HG02870 (cell line): Measurements from ENCODE around the gene TOR4A.
"Not testable (repeated sequence)": the region's sequence is repeated elsewhere in the genome, so short reads cannot be mapped to it uniquely, and the experiment has no call there.

ENCODE experiments used
- ATAC-seq: cut with Tn5 transposase; IDR thresholded peaks from one replicate; pipeline ENCODE4 v1.9.1; 2021; ENCODE audit warnings: mild to moderate bottlenecking, moderate library complexity; ENCODE audit not compliant: unreplicated experiment

Gene TOR4A

GRCh38 chr9:137237759-137238726 is 39.5 kb upstream of the TOR4A start:
- no peak for ATAC-seq

GRCh38 chr9:137239541-137240200 is 37.9 kb upstream of the TOR4A start:
- not testable (repeated sequence) for ATAC-seq

GRCh38 chr9:137240318-137240840 is 37.1 kb upstream of the TOR4A start:
- ATAC-seq, result peak; percentile 13

GRCh38 chr9:137240841-137241489 is 36.6 kb upstream of the TOR4A start, which contains the start of gene TUBB4B:
TSS of gene TUBB4B (plus strand) at chr9:137241287. CDS start at chr9:137241361, 74 bp downstream.
- peak; percentile 77 for ATAC-seq

- peak; percentile 7 for ATAC-seq
Observed at GRCh38 chr9:137241490-137242268, 35.8 kb upstream of the TOR4A start.

- no peak for ATAC-seq
Observed at GRCh38 chr9:137242269-137243203, 35.0 kb upstream of the TOR4A start.

GRCh38 chr9:137243266-137243625 is 34.3 kb upstream of the TOR4A start:
- ATAC-seq, result not testable (repeated sequence)

GRCh38 chr9:137243626-137244485 is 33.7 kb upstream of the TOR4A start:
- ATAC-seq, result no peak

- no peak for ATAC-seq
Observed at GRCh38 chr9:137244486-137245449, 32.8 kb upstream of the TOR4A start.

- no peak for ATAC-seq
Observed at GRCh38 chr9:137245450-137246421, 31.8 kb upstream of the TOR4A start.

- ATAC-seq, result no peak
Observed at GRCh38 chr9:137247135-137247915, 30.2 kb upstream of the TOR4A start.

GRCh38 chr9:137247916-137248175 is 29.7 kb upstream of the TOR4A start:
- no peak for ATAC-seq

- no peak for ATAC-seq
Observed at GRCh38 chr9:137250329-137251193, 27.0 kb upstream of the TOR4A start.

- ATAC-seq, result no peak
Observed at GRCh38 chr9:137251194-137251461, 26.4 kb upstream of the TOR4A start, which contains the start of gene STPG3. TSS of gene STPG3 (plus strand) at chr9:137251286. CDS start at chr9:137251287, 1 bp downstream.
